IMR-90 (cell line): ENCODE results near the gene ZNF253. TPM values are rescaled to one million over a fixed set of nuclear protein-coding genes. Genes with fewer than 3 reads are reported as not detected.

Experiments
- ATAC-seq: fragments of 200-7000 bp; cut with Tn5 transposase; 2 replicates; pipeline ENCODE4 v1.9.1; 2020; ENCODE audit warnings: low read depth, mild to moderate bottlenecking, moderate library complexity
- BruUV-seq: library from RNA; stranded (reverse); fragments of 400-500 nt; replicated peaks from 2 replicates; lab custom pipeline; 2021; lab: Mats Ljungman, UMichigan
- CTCF ChIA-PET: fragments of 300-600 bp; formaldehyde crosslinking; extraction: SDS; loops from one replicate; lab custom pipeline; 2021; ENCODE audit warnings: antibody characterized with exemption; lab: Yijun Ruan, JAX
- POLR2A ChIA-PET: fragments of 300-600 bp; sonication (Branson Sonifier 250); formaldehyde crosslinking; loops from one replicate; lab custom pipeline; 2022; ENCODE audit warnings: antibody characterized with exemption; ENCODE audit not compliant: unreplicated experiment; lab: Charles Lee
- DNase-seq: peaks from one replicate; pipeline ENCODE4 v3.0.0; 2013
- H2AFZ ChIP-seq: replicated peaks from 2 replicates; pipeline ENCODE3; 2013; ENCODE audit warnings: low read length, mild to moderate bottlenecking; ENCODE audit not compliant: poor library complexity
- H2AK5ac ChIP-seq: 2 replicates; pipeline ENCODE4 v1.6.1; 2013; ENCODE audit warnings: low read depth, low read length, inconsistent platforms
- H2AK9ac ChIP-seq: replicated peaks from 2 replicates; pipeline ENCODE3; 2013; ENCODE audit warnings: mild to moderate bottlenecking, low read depth, low read length, moderate library complexity; ENCODE audit not compliant: poor library complexity
- H2BK120ac ChIP-seq: 2 replicates; pipeline ENCODE4 v1.6.1; 2013; ENCODE audit warnings: low read depth, low read length, inconsistent platforms
- H2BK15ac ChIP-seq: 3 replicates; pipeline ENCODE4 v1.6.1; 2013; ENCODE audit warnings: low read depth, low read length, inconsistent platforms
- H2BK20ac ChIP-seq: 2 replicates; pipeline ENCODE4 v1.6.1; 2013; ENCODE audit warnings: low read depth, mild to moderate bottlenecking, inconsistent platforms, low read length, moderate library complexity
- H2BK5ac ChIP-seq: 2 replicates; pipeline ENCODE4 v1.6.1; 2013; ENCODE audit warnings: mild to moderate bottlenecking, low read depth, low read length, inconsistent platforms; ENCODE audit not compliant: poor library complexity, severe bottlenecking
- H3K14ac ChIP-seq: replicated peaks from 2 replicates; pipeline ENCODE4 v1.6.1; 2013; ENCODE audit warnings: low read depth, low read length, inconsistent platforms
- H3K18ac ChIP-seq: 2 replicates; pipeline ENCODE4 v1.6.1; 2013; ENCODE audit warnings: low read depth, low read length, control low read depth
- H3K23ac ChIP-seq: 2 replicates; pipeline ENCODE4 v1.6.1; 2013; ENCODE audit warnings: low read depth, low read length, inconsistent platforms
- H3K27ac ChIP-seq: 2 replicates; pipeline ENCODE4 v1.5.1; 2013; ENCODE audit warnings: mild to moderate bottlenecking, control low read depth, low read length; ENCODE audit not compliant: insufficient read depth
- H3K27me3 ChIP-seq: 2 replicates; pipeline ENCODE4 v1.6.1; 2013; ENCODE audit warnings: low read length; ENCODE audit not compliant: control insufficient read depth, insufficient read depth
- H3K36me3 ChIP-seq: 2 replicates; pipeline ENCODE4 v1.6.1; 2013; ENCODE audit warnings: low read length, mixed read lengths; ENCODE audit not compliant: control insufficient read depth, insufficient read depth
- H3K4ac ChIP-seq: 2 replicates; pipeline ENCODE4 v1.6.1; 2013; ENCODE audit warnings: low read depth, low read length, inconsistent platforms
- H3K4me1 ChIP-seq: 2 replicates; pipeline ENCODE4 v1.6.1; 2013; ENCODE audit warnings: low read length, mixed read lengths; ENCODE audit not compliant: control insufficient read depth, insufficient read depth
- H3K4me2 ChIP-seq: 2 replicates; pipeline ENCODE4 v1.6.1; 2013; ENCODE audit warnings: low read depth, mild to moderate bottlenecking, control low read depth, low read length, moderate library complexity
- H3K4me3 ChIP-seq: 2 replicates; pipeline ENCODE4 v1.5.1; 2013; ENCODE audit warnings: low read depth, mild to moderate bottlenecking, control low read depth, low read length, moderate library complexity; ENCODE audit not compliant: insufficient read depth
- H3K56ac ChIP-seq: 2 replicates; pipeline ENCODE4 v1.6.1; 2013; ENCODE audit warnings: low read length, inconsistent platforms; ENCODE audit not compliant: insufficient read depth; ENCODE audit errors: extremely low read depth
- H3K79me1 ChIP-seq, 2 experiments: 2 replicates each; pipeline ENCODE4 v1.6.1; 2013; ENCODE audit warnings: low read length in 2 of 2, inconsistent platforms in 1 of 2, low read depth in 1 of 2
- H3K9ac ChIP-seq: 2 replicates; pipeline ENCODE4 v1.6.1; 2013; ENCODE audit warnings: low read depth, low read length, control low read depth
- H3K9me1 ChIP-seq: 2 replicates; pipeline ENCODE4 v1.6.1; 2013; ENCODE audit warnings: low read length, inconsistent platforms; ENCODE audit not compliant: insufficient read depth
- H3K9me3 ChIP-seq: 2 replicates; pipeline ENCODE4 v1.6.1; 2013; ENCODE audit warnings: low read length; ENCODE audit not compliant: control insufficient read depth, insufficient read depth
- H4K20me1 ChIP-seq: 2 replicates; pipeline ENCODE4 v1.6.1; 2013; ENCODE audit warnings: low read length, inconsistent platforms; ENCODE audit not compliant: insufficient read depth
- H4K5ac ChIP-seq: 2 replicates; pipeline ENCODE4 v1.6.1; 2013; ENCODE audit warnings: mild to moderate bottlenecking, low read depth, low read length, control low read depth
- H4K8ac ChIP-seq, 2 experiments: 2 replicates each; pipeline ENCODE4 v1.6.1; 2013; ENCODE audit warnings: low read depth in 2 of 2, low read length in 2 of 2, control low read depth in 1 of 2, inconsistent platforms in 1 of 2
- H4K91ac ChIP-seq: 2 replicates; pipeline ENCODE4 v1.6.1; 2013; ENCODE audit warnings: low read depth, low read length, inconsistent platforms; ENCODE audit not compliant: insufficient read depth
- CEBPB ChIP-seq: IDR thresholded peaks from 2 replicates; pipeline ENCODE4 v1.6.1; 2012; ENCODE audit warnings: low read depth, low read length, improper control_type of control experiment
- MAFK ChIP-seq: IDR thresholded peaks from 2 replicates; pipeline ENCODE4 v1.6.1; 2012; ENCODE audit warnings: low read depth, low read length, improper control_type of control experiment
- MXI1 ChIP-seq: IDR thresholded peaks from 2 replicates; pipeline ENCODE4 v1.6.1; 2012; ENCODE audit warnings: low read depth, mild to moderate bottlenecking, low read length, moderate library complexity, borderline replicate concordance
- NFE2L2 ChIP-seq: fragments of 150-350 bp; IDR thresholded peaks from 2 replicates; pipeline ENCODE4 v1.6.1; 2016; ENCODE audit warnings: low read depth, mild to moderate bottlenecking, low read length
- POLR2A ChIP-seq: IDR thresholded peaks from 2 replicates; pipeline ENCODE4 v1.6.1; 2012; ENCODE audit warnings: mild to moderate bottlenecking, low read depth, low read length
- RAD21 ChIP-seq: IDR thresholded peaks from 2 replicates; pipeline ENCODE4 v1.6.1; 2012; ENCODE audit warnings: low read length, improper control_type of control experiment
- RCOR1 ChIP-seq: IDR thresholded peaks from 2 replicates; pipeline ENCODE4 v1.6.1; 2012; ENCODE audit warnings: mild to moderate bottlenecking, low read length, improper control_type of control experiment; ENCODE audit not compliant: insufficient replicate concordance
- dilution Hi-C: fragments of 300-500 bp; cut with HindIII; formaldehyde crosslinking; loops from one replicate; pipeline ENCODE4 v1.14.3; 2018; ENCODE audit warnings: low sequenced_read_pairs; ENCODE audit not compliant: unreplicated experiment
- in situ Hi-C: fragments of 300-500 bp; cut with MboI; formaldehyde crosslinking; loops from 3 replicates; pipeline ENCODE4 v1.14.3; 2019; ENCODE audit warnings: low sequenced_read_pairs, inconsistent platforms, mixed read lengths
- intact Hi-C: fragments of 100-400 bp; cut with micrococcal nuclease; formaldehyde crosslinking; loops from 2 replicates; pipeline ENCODE4 v1.10.0; 2022
- polyA plus RNA-seq, 3 experiments: library from polyadenylated mRNA; depleted of rRNA; stranded (reverse); fragments of >200 nt; gene quantifications; 2 replicates each; pipeline ENCODE4 v1.2.3, GENCODE V29; 2012; ENCODE audit warnings: low replicate concordance in 1 of 3
- total RNA-seq: library from RNA; depleted of rRNA; stranded (reverse); fragments of >200 nt; gene quantifications from 2 replicates; pipeline ENCODE4 v1.2.3, GENCODE V29; 2012
- TF ChIP-seq, protein P1 (sequence below): fragments of 150-350 bp; IDR thresholded peaks from 2 replicates; pipeline ENCODE4 v1.6.1; 2017; ENCODE audit warnings: mild to moderate bottlenecking, antibody characterized with exemption, low read length, low read depth

Gene ZNF253
- total and polyA plus RNA-seq, 2 of the 4 experiments (the other 2 are of a cell fraction), result 0.74 to 3.4 TPM

DNA sequence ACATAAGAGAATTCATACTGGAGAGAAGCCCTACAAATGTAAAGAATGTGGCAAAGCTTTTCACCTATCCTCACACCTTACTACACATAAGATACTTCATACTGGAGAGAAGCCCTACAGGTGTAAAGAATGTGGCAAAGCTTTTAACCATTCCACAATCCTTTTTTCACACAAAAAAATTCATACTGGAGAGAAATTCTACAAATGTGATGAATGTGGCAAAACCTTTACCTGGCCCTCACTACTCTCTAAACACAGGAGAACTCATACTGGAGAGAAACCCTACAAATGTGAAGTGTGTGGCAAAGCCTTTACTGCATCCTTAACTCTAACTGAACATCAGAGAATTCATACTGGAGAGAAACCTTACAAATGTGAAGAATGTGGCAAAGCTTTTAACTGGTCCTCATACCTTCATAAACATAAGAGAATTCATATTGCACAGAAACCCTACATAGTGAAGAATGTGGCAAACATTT, 30.1 kb upstream of the ZNF253 start:
- Histone ChIP-seq H2AFZ (no peak overlapping the region), H2AK5ac (no peak overlapping the region), H4K20me1 (no peaks in the 10 kb centered on the region), H3K4me2 (no peak overlapping the region), H3K36me3 (no peaks in the 10 kb centered on the region), H3K4me3 (no peak overlapping the region), H3K27ac (no peak overlapping the region), H3K23ac (no peak overlapping the region), H4K5ac (no peak overlapping the region), H3K4ac (no peak overlapping the region), H2BK15ac (no peak overlapping the region), H2BK20ac (no peak overlapping the region), H2BK120ac (no peak overlapping the region), H3K14ac (no peak overlapping the region), H3K79me1 (no peaks in the 10 kb centered on the region), H2BK5ac (no peak overlapping the region), H4K8ac (no peak overlapping the region), H3K18ac (no peak overlapping the region), H3K9me3 (peaks cover 39% of the 10 kb centered on the region), H2AK9ac (no peak overlapping the region), H3K56ac (no peak overlapping the region), H4K91ac (no peak overlapping the region), H3K4me1 (no peaks in the 10 kb centered on the region), H3K27me3 (no peaks in the 10 kb centered on the region), H3K9me1 (no peaks in the 10 kb centered on the region), H3K9ac (no peak overlapping the region)
- intact Hi-C loops (no loop called here), dilution Hi-C loops (no loop called here), in situ Hi-C loops (no loop called here)
- DNase-seq (no peak), ATAC-seq (no peak)
- POLR2A ChIA-PET, result no interaction called here
- no TSS peak for BruUV-seq
- CTCF ChIA-PET, result no interaction called here
- TF ChIP-seq RCOR1 (no peak), MXI1 (no peak), POLR2A (no peak), CEBPB (no peak), RAD21 (no peak), NFE2L2 (no peak), MAFK (no peak)
- TF ChIP-seq, protein P1, sequence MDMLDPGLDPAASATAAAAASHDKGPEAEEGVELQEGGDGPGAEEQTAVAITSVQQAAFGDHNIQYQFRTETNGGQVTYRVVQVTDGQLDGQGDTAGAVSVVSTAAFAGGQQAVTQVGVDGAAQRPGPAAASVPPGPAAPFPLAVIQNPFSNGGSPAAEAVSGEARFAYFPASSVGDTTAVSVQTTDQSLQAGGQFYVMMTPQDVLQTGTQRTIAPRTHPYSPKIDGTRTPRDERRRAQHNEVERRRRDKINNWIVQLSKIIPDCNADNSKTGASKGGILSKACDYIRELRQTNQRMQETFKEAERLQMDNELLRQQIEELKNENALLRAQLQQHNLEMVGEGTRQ, result no peak
